ENCODE data around the gene PTCD1.

- TF ChIP-seq, protein P1, sequence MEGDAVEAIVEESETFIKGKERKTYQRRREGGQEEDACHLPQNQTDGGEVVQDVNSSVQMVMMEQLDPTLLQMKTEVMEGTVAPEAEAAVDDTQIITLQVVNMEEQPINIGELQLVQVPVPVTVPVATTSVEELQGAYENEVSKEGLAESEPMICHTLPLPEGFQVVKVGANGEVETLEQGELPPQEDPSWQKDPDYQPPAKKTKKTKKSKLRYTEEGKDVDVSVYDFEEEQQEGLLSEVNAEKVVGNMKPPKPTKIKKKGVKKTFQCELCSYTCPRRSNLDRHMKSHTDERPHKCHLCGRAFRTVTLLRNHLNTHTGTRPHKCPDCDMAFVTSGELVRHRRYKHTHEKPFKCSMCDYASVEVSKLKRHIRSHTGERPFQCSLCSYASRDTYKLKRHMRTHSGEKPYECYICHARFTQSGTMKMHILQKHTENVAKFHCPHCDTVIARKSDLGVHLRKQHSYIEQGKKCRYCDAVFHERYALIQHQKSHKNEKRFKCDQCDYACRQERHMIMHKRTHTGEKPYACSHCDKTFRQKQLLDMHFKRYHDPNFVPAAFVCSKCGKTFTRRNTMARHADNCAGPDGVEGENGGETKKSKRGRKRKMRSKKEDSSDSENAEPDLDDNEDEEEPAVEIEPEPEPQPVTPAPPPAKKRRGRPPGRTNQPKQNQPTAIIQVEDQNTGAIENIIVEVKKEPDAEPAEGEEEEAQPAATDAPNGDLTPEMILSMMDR (IDR thresholded peaks at IDR 0.05 in 8 of 11, conservative IDR thresholded peaks at IDR 0.05 in 3 of 11), result no peak
- no peak for TF ChIP-seq POLR2AphosphoS5 (IDR thresholded peaks at IDR 0.05)
Observed at GRCh38 chr7:99384523-99384922, 54.1 kb downstream of the PTCD1 start.

Data from spleen (tissue), 7 donors.